Metanephros (tissue), 1 donor: ENCODE measurements around the gene EOMES. TPM values are rescaled to one million over a fixed set of nuclear protein-coding genes. Genes with fewer than 3 reads are reported as not detected.

Source experiments
- total RNA-seq: library from RNA; depleted of rRNA; stranded (reverse); fragments of >200 nt; gene quantifications from one replicate; pipeline ENCODE4 v1.2.3, GENCODE V29; 2014

EOMES gene
- total RNA-seq = 0.41 TPM

GRCh38 chr3:27721717-27722564 lies at the start of gene EOMES:
Gene EOMES (minus strand): TSS chr3:27722323. CDS start chr3:27722294, 29 bp downstream.

Other genes starting within 250 kb of the EOMES start
- 39.2 TPM for gene SLC4A7, start 237.9 kb downstream of the EOMES start, total RNA-seq